GM18498 (cell line): ENCODE results near the gene OR10A7.
"Not testable (repeated sequence)": the region's sequence is repeated elsewhere in the genome, so short reads cannot be mapped to it uniquely, and the experiment has no call there.

ENCODE experiments used
- ATAC-seq: cut with Tn5 transposase; IDR thresholded peaks from one replicate; pipeline ENCODE4 v1.9.1; 2021; ENCODE audit warnings: mild to moderate bottlenecking, moderate library complexity; ENCODE audit not compliant: unreplicated experiment

OR10A7 gene, protein sequence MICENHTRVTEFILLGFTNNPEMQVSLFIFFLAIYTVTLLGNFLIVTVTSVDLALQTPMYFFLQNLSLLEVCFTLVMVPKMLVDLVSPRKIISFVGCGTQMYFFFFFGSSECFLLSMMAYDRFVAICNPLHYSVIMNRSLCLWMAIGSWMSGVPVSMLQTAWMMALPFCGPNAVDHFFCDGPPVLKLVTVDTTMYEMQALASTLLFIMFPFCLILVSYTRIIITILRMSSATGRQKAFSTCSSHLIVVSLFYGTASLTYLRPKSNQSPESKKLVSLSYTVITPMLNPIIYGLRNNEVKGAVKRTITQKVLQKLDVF

GRCh38 chr12:55220725-55221124 lies at the start of gene OR10A7:
Gene OR10A7 (plus strand): TSS chr12:55221025. CDS start chr12:55221025, 0 bp downstream.
- ATAC-seq, result no peak

- ATAC-seq, result no peak
These were observed 49.4 kb upstream of the OR10A7 start for GRCh38 chr12:55171445-55171844.

DNA sequence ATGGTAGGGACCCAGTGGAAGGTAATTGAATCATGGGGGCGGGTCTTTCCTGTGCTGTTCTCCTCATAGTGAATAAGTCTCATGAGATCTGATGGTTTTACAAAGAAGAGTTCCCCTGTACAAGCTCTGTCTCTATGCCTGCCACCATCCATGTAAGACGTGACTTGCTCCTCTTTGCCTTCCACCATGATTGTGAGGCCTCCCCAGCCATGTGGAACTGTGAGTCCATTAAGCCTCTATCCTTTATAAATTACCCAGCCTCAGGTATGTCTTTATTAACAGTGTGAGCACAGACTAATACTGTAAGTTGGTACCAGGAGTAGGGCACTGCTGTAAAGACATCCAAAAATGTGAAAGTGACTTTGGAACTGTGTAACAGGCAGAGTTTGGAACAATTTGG lies 49.0 kb upstream of the OR10A7 start:
- ATAC-seq, result not testable (repeated sequence)

GRCh38 chr12:55172686-55173085 lies 48.1 kb upstream of the OR10A7 start:
- no peak for ATAC-seq

- no peak for ATAC-seq
These were observed 47.4 kb upstream of the OR10A7 start for GRCh38 chr12:55173456-55173855.

GRCh38 chr12:55188573-55188972 lies 32.3 kb upstream of the OR10A7 start:
- no peak for ATAC-seq

DNA sequence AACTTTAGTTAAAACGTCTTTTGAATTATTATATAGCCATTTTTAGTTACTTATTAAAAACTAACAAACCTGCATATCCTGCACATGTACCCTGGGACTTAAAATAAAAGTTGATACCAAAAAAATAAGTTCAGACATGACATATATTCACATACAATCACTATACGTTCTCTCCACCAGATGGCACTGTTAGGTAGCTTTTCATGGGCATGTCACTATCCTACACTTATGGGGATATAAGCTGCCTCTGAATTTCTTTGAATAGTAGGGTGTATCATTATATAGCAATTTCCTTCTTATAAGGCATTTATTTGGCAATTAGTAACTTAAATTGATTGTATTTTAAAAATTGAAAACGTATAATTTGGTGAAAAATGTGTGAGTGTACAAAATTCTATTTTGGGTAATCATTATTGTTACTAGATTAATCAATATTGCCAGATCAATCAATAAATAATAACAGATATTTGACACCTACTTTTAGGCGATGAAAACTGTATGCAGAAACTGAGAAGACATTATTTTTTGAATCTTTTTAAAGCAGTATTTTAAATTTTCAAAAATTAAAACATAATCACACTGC lies 31.8 kb upstream of the OR10A7 start:
- ATAC-seq, result peak; percentile 71

- no peak for ATAC-seq
These were observed 26.4 kb upstream of the OR10A7 start for GRCh38 chr12:55194382-55194781.

DNA sequence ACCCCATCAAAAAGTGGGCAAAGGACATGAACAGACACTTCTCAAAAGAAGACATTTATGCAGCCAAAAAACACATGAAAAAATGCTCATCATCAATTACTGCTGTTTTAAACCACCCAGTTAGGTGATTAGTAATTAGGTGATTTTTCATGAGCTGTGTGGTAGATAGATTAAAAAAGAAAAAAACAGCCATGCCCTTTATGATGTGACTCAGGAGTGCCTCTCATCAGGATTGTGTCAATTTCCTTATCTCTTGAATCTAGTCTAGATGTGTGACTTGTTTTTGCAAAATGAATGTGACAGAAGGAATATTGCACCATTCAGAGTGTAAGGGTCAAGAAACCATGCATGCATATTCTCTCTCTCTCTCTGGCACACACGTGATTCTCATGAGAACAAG lies 5.7 kb downstream of the OR10A7 start:
- no peak for ATAC-seq

GRCh38 chr12:55227643-55228042 lies 6.8 kb downstream of the OR10A7 start:
- no peak for ATAC-seq

DNA sequence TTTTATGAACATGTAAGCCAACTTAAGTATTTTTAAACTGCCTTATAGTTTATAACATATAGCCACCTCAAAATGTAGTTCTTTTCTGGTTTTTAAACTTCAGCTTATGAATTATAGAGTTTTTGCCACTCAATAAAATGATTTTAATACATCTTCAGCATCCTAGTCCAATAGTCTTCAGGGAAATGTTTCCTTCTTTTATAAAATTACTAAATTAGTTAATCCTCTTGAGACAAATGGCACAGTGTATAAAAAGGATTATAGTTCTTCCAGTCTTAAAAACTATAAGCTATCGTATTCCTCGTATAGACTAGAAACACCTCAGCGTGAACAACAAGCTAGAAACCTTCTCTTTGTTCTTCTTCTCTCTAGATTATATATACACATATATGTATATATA lies 23.5 kb downstream of the OR10A7 start, which contains the start of gene OR6C74:
Gene OR6C74 (plus strand): TSS at position 301 of the 400 bp plus-strand sequence. CDS start 2,679 bp downstream, outside the sequence.
- no peak for ATAC-seq

GRCh38 chr12:55246159-55246558 lies 25.3 kb downstream of the OR10A7 start:
- ATAC-seq, result no peak

- no peak for ATAC-seq
These were observed 30.1 kb downstream of the OR10A7 start for GRCh38 chr12:55250944-55251343.

GRCh38 chr12:55253281-55253680 lies 32.5 kb downstream of the OR10A7 start:
- no peak for ATAC-seq

DNA sequence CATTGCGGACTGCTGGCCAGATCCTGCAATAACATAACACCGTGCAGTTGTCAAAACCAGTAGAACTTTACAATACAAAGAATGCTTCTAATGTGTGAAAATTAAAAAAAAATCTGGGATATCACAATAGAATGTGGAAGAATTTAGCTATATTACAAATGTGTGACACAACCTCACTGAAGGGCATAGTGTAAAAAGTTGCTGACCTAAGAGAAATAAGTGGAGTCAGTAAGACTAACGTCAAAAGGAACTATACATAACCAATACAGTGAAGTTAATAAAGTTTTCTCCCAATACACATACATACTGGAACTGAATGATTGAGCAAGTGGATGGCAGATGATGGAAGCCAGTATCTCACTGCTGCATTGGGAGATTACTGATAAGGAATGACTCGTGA lies 36.0 kb downstream of the OR10A7 start:
- no peak for ATAC-seq

GRCh38 chr12:55258303-55258702 lies 37.5 kb downstream of the OR10A7 start:
- ATAC-seq, result no peak
